HS-27A (cell line): Measurements from ENCODE around the gene EXOC6B.

Experiments
- DNase-seq: peaks from one replicate; pipeline ENCODE4 v3.0.0-alpha.2; 2012; ENCODE audit warnings: low read depth, missing footprints

The EXOC6B gene

DNA sequence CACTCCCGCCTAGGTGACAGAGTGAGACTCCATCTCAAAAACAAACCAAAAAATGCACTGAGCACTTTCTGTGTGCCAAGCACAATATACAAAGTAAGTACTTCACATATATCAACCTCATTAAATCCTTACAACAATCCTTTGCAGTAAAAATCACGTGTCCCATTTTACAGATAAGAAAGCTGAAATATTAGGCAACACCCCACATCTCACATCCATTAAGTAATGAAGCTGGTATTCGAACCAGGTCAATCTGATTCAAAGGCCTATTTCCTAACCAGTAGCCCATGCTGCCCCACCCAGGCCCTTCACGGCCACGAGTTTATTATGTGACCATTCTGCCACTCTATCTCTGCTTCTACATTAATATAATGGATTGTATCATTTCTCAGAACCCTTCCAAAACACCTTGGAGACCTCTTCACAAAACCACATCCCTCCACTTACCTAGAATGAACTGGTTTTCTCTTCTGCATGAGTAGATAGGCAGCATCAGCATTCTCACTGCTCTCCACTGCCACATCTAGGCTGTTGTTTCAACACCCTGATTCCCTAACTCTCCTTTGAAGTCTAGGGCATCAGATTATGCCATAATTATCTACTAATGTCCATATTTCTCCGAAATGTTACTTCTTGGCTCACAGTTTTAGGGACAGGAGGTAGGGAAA is 3.1 kb upstream of the EXOC6B start:
- DNase-seq = no peak

GRCh38 chr2:72827966-72828646 is 2.3 kb upstream of the EXOC6B start:
- DNase-seq = peak; percentile 35

- no peak for DNase-seq
These were observed 1.7 kb upstream of the EXOC6B start for GRCh38 chr2:72827487-72827886.

GRCh38 chr2:72826156-72826477 is 284 bp upstream of the EXOC6B start:
- DNase-seq = no peak

DNA sequence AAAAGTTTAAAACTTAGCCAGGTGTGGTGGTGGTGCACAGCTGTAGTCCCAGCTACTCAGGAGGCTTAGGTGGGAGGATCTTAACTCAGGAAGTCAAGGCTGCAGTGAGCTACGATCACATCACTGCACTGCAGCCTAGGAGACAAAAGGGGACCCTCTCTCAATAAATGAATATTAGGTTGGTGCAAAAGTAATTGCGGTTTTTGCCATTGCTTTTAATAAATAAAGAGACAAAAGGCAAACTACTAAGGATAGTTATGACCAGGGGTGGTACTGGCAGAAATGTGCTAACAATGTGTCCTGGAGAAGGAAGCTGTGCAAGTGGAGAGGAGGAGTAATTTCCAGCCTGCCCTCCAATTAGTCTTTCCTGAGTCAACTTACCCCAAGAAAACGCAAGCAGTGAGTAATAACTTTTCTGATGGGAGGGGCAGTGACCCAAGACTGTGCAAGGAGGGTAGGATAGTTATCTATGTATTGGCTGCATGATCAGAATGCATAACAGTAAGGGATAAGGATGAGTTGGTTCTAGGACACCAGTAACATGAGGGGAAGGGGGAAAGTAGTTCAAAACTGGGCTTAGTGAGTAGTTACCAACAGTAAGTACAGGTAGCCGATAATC is 1.5 kb downstream of the EXOC6B start:
- no peak for DNase-seq

GRCh38 chr2:72822794-72823193 is 3.0 kb downstream of the EXOC6B start:
- no peak for DNase-seq

GRCh38 chr2:72821983-72822382 is 3.9 kb downstream of the EXOC6B start:
- no peak for DNase-seq

DNA sequence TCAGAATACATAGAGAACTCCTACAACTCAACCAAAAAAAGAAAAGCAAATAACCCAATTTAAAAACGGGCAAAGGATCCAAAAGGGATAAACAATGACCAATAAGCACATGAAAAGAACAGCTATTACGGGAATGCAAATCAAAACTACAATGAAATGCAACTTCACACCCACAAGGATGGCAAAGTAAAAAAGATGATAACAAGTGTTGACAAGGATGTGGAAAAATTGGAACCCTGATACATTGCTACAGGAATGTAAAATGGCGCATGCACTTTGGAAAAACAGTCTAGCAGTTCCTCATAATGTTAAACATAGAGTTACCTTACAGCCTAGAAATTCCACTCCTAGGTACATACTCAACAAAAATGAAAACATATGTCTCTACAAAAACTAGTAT is 4.7 kb downstream of the EXOC6B start:
- DNase-seq = no peak

DNA sequence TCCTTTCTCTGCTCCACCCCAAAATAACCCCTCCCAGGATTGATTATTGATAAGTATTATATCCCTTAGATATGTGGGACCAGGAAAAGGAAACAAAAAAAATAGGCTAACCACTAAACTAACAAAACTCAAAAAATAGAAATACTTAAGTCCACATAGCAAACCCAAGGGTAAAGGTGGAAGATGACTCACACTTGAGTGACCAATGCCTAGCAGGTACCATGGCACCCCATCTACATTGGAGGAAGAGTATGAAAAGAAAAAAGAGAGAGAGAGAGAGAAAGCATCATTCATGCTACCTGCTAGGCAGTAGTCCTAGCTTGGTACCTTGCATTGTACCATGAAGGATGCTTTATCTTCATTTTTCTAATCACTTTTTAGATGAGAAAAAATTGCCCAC is 6.3 kb downstream of the EXOC6B start:
- no peak for DNase-seq

DNA sequence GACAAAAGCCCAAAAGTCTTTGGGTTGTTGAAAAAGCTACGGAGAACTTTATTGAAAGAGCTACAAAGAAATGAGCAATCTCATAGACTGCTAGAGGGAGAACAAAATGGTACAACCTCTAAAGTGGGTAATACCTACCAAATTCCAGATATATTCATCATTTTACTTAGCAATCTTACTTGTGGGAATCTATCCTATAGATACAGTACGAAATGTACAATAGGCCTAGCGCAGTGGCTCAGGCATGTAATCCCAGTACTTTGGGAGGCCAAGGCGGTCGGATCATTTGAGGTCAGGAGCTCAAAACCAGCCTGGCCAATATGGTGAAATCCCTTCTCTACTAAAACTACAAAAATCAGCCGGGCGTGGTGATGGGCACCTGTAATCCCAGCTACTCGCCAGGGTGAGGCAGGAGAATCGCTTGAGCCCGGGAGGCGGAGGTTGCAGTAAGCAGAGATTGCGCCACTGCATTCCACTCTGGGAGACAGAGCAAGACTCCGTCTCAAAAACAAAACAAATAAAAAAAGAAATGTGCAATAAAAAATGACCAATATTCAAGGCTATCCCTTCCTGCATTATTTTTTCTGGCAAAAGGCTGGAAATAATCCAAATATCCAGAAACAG is 10.1 kb downstream of the EXOC6B start:
- DNase-seq = no peak

DNA sequence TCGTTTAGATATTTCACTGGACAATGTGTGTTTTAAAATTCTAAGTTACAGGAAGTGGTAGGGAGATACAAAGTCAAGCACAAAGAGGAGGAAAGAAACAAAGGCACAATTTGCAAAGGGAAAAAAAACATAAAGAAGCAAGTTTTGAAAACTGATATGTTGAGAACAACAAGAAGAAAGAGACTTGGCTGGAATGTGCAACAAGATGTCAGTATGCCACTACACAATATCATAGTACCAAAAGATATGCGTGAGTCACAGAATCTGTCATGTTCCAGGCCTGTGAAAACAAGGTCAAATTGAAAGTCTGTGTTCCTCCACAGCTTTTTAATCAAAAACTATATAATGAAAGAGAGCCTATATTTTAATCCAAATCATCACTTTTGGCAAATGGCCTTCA is 12.0 kb downstream of the EXOC6B start:
- DNase-seq = no peak

DNA sequence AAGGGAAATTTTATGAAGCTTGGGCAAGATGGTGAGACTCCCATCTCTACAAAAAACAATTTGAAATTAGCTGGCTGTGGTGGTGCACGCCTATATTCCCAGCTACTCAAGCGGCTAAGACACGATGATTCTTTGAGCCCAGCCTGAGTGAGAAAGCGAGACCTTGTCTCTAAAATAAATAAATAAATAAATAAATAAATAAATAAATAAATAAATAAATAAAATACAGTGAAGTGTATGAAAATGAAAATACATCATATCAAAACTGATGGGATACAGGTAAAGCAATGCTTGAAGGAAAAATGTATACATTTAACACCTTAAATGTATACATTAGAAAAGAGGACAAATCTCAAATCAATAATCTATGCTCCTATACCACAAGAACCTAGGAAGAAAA is 15.7 kb downstream of the EXOC6B start:
- DNase-seq = no peak

DNA sequence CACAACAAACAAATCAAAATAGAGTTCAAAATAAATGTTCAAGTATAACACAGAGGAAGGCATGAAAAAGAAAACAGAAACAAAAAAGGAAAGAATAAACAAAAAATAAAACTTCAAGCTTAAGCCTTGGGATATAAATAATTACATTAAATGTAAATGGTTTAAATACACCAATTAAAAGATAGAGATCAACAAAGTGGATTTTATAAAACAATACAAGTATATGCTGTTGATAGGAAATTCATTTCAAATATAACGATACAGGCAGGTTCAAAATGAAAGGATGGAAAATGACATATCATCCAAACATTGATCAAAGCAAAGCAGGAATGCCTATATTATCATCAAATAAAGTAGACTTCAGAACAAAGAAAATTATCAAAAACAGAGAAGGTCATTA is 16.7 kb downstream of the EXOC6B start:
- DNase-seq = no peak

DNA sequence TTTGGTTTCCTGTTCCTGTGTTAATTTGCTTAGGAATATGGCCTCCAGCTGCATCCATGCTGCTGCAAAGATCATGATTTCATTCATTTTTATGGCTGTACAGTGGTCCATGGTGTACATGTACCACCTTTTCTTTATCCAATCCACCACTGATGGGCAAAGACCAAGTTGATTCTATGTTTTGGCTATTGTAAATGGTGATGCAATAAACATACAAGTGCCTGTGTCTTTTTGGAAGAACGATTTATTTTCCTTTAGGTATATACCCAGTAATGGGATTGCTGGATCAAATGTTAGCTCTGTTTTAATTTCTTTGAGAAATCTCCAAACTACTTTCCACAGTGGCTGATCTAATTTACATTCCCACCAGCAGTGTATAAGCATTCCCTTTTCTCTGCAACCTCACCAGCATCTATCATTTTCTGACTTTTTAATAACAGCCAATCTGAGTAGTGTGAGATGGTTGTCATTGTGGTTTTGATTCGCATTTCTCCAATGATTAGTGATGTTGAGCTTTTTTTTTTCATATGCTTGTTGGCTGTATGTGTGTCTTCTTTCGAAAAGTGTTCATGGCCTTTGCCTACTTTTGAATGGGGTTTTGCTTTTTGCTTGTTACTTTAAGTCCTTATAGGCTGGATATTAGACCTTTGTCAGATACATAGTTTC is 19.4 kb downstream of the EXOC6B start:
- DNase-seq = no peak

DNA sequence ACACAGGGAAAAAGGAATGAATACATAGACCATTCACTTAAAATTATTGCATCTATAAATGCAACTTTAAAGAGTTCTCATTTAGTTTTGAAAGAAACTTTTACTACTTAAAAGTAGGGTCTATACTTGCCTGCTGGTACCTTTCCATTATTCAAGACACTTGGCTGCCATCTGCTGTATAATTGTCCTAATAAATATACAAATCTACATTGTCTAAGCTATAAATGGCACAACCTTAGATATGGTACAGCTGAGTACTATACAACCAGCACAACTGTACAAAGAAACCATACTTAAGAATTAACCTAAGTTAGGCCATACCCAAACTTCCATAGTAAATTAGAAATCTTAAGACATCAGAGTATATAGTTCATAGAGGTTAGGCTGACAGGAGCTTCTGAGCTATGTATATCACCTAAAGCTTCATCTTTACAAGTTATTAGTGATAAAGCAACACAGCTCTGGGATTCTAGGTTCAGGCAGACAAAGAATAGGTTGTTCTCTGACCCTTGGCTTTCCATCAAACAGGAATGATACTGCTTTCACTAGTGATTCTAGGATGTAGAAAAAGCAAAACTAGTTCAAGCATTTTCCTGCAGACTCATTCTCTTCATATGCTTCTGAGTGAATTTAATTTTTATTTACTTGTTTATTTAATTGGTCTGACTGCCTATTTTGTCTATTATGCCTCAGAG is 22.1 kb downstream of the EXOC6B start:
- DNase-seq = no peak

DNA sequence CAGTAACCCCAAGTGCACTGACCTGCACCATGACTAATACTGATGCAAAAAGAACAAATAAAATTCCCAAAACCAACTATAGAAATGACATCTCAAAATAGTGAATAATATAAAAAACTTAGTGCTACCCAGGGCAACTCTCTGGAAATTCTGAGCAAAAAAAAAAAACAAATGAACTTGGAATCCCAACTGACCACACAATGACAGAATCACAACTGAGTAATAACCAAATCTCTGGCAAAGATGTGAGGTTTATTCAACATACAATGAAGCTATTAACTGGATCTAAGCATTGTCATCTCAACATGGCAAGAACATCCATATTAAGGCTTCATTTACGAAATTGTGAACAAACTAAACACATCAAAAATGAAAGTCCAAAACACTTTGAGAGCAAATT is 22.7 kb downstream of the EXOC6B start:
- no peak for DNase-seq

GRCh38 chr2:72800492-72800891 is 25.3 kb downstream of the EXOC6B start:
- DNase-seq = no peak

DNA sequence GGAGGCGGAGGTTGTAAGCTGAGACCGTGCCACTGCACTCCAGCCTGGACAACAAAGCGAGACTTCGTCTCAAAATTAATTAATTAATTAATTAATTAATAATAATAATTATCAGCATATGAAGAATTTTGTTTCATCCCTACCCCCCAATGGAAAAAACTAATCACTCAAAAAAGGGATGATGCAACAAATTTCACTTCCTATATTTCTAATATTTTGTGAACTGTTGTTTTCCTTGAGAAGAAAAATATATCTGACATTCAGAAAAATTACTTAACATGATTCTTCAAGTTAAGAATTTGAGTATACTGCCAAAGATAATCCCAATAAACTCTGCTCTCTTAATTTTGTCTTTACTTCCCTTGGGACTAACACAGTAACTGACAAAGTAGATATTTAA is 28.1 kb downstream of the EXOC6B start:
- DNase-seq = no peak

- no peak for DNase-seq
These were observed 29.1 kb downstream of the EXOC6B start for GRCh38 chr2:72796766-72797165.

DNA sequence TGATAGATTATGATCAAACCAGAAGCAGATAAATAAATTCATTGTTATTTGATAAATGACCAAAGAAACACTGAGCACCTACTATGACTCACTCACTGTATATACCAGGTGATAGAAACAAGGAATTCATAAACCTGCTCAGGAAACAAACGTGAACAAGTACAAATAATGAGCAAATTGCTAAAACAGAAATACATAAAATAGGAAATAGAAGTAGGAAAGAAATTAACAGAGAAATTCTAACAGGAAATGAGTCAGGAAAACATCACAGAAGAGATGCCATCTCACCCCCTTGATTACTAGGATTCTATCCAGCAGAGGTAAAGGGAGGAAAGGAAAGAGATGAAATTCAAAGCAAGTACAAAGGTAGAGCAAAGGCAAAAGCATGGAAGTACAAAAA is 31.3 kb downstream of the EXOC6B start:
- DNase-seq = no peak

DNA sequence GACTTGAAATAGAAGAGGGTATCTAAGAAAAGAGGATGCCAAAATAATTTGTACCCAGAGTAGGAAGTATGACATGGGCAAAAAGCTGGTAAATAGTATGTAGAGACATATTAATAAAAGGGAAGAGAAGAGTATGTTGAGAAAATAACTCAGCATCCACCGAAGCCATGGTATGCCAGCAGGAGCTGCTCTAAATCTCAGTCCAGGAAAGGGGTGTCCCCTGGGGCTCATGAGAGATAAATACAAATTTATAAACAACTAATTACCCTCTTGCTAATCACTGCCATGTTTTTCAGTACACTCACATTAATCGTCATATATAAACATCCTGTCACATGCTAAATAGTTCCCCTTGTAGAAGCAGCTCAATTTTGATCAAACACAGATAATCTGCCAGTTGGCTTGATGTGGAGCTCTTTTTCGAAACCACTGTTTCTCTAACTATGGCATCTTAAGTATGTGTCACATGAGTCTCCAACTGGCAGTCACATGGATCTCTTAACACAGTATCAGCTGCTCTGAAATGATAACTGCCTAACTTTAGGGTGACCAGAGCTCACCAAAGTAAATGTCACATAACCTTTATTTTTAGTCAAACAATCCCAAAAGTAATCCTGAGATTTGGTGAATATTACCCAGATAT is 31.9 kb downstream of the EXOC6B start:
- DNase-seq = no peak

GRCh38 chr2:72789241-72789640 is 36.6 kb downstream of the EXOC6B start:
- no peak for DNase-seq
